ENCODE data around the gene ACTBL2.

- TF ChIP-seq POLR2A (IDR thresholded peaks at IDR 0.05) (no peak), CTCF (IDR thresholded peaks at IDR 0.05) (no peak)
These were observed 46.0 kb downstream of the ACTBL2 start for GRCh38 chr5:57436586-57436985.

Data from thyroid gland (tissue), 4 donors.